Activated naive CD8-positive, alpha-beta T cell treated with anti-CD3 and anti-CD28 coated beads, Interleukin-2, amount 10 ng/mL, durations not matched to agents 7 days and 5 days (primary cell): ENCODE results near the gene ZMIZ1. TPM values are rescaled to one million over a fixed set of nuclear protein-coding genes. Genes with fewer than 3 reads are reported as not detected.

ENCODE experiments used
- ATAC-seq: fragments of 150-1000 bp; cut with Tn5 transposase; one replicate; pipeline ENCODE4 v1.10.0; 2021; ENCODE audit warnings: low read depth, moderate library complexity
- POLR2A ChIA-PET: fragments of 350-600 bp; sonication (Branson Sonifier 250); formaldehyde crosslinking; loops from one replicate; lab custom pipeline; 2021; ENCODE audit warnings: antibody characterized with exemption; lab: Charles Lee
- DNase-seq: peaks from one replicate; pipeline ENCODE4 v3.0.0; 2021
- H3K27ac Mint-ChIP-seq: one replicate; pipeline ENCODE4 v1.8.0; 2022; ENCODE audit warnings: mild to moderate bottlenecking, mixed read lengths
- H3K27me3 Mint-ChIP-seq: one replicate; pipeline ENCODE4 v1.8.0; 2022; ENCODE audit warnings: mild to moderate bottlenecking, moderate library complexity, mixed read lengths
- H3K36me3 Mint-ChIP-seq: one replicate; pipeline ENCODE4 v1.8.0; 2021; ENCODE audit warnings: mild to moderate bottlenecking, mixed read lengths
- H3K4me1 Mint-ChIP-seq: one replicate; pipeline ENCODE4 v1.8.0; 2021; ENCODE audit warnings: mixed read lengths
- H3K4me3 Mint-ChIP-seq: one replicate; pipeline ENCODE4 v1.8.0; 2022; ENCODE audit warnings: mild to moderate bottlenecking, moderate library complexity, mixed read lengths
- H3K9me3 Mint-ChIP-seq: one replicate; pipeline ENCODE4 v1.8.0; 2021; ENCODE audit warnings: mixed read lengths
- total RNA-seq, 2 experiments: library from RNA; stranded (reverse); gene quantifications; one replicate each; pipeline ENCODE4 v1.2.3, GENCODE V29; 2021

The ZMIZ1 gene
- total RNA-seq, 2 experiments from 2014 or later: 28.8 to 29.3 TPM

- Mint-ChIP-seq H3K27ac (peak overlapping the region; percentile 19), H3K27me3 (no peaks in the 10 kb centered on the region), H3K36me3 (no peaks in the 10 kb centered on the region), H3K9me3 (no peaks in the 10 kb centered on the region), H3K4me1 (peaks cover 16% of the 10 kb centered on the region), H3K4me3 (peak overlapping the region; percentile 10)
- no peak for DNase-seq
- POLR2A ChIA-PET: interaction anchor here (1.4 kb wide), 1 partner anchor 22 kb away, joined by 5 read pairs; no protein-coding TSS in a partner anchor
- ATAC-seq: no peak
These were observed 197.3 kb downstream of the ZMIZ1 start for GRCh38 chr10:79266084-79266483.

- Mint-ChIP-seq H3K27ac (peak overlapping the region; percentile 40), H3K4me1 (peaks cover 16% of the 10 kb centered on the region), H3K27me3 (no peaks in the 10 kb centered on the region), H3K4me3 (no peak overlapping the region), H3K9me3 (no peaks in the 10 kb centered on the region), H3K36me3 (no peaks in the 10 kb centered on the region)
- POLR2A ChIA-PET: no interaction called here
- no peak for ATAC-seq
- no peak for DNase-seq
These were observed 198.0 kb downstream of the ZMIZ1 start for GRCh38 chr10:79266543-79267312.

DNA sequence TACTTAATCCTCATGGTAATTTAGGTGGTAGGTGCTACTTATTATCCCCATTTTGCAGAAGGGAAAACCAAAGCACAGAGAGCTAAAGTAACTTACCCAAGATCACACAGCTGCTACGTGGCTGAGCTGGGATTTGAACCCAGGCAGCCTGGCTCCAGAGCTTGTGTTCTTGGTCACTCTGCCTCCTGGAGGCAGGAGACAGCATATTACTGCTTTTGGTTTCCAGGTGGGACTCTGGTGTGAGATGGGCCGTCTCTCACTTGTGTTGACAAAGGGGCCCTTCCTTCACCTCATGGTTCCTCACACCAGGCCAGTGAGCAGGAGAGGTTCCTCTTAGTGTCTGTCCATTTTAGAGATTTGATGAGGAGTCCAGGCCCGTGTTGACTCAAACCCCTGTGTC lies 198.7 kb downstream of the ZMIZ1 start:
- no peaks in the 10 kb centered on the region for H3K27me3 Mint-ChIP-seq
- no peak for DNase-seq
- peaks cover under 1% of the 10 kb centered on the region for H3K36me3 Mint-ChIP-seq
- POLR2A ChIA-PET: no interaction called here
- H3K27ac Mint-ChIP-seq: no peak overlapping the region
- ATAC-seq: no peak
- H3K4me1 Mint-ChIP-seq: peaks cover 17% of the 10 kb centered on the region
- no peaks in the 10 kb centered on the region for H3K9me3 Mint-ChIP-seq
- no peak overlapping the region for H3K4me3 Mint-ChIP-seq

GRCh38 chr10:79268161-79268601 lies 199.4 kb downstream of the ZMIZ1 start:
- H3K27me3 Mint-ChIP-seq: no peaks in the 10 kb centered on the region
- no peak for DNase-seq
- H3K27ac Mint-ChIP-seq: peak overlapping the region; percentile 47
- H3K36me3 Mint-ChIP-seq: peaks cover 1% of the 10 kb centered on the region
- peaks cover 18% of the 10 kb centered on the region for H3K4me1 Mint-ChIP-seq
- no peak overlapping the region for H3K4me3 Mint-ChIP-seq
- POLR2A ChIA-PET: no interaction called here
- H3K9me3 Mint-ChIP-seq: no peaks in the 10 kb centered on the region
- ATAC-seq: no peak

DNA sequence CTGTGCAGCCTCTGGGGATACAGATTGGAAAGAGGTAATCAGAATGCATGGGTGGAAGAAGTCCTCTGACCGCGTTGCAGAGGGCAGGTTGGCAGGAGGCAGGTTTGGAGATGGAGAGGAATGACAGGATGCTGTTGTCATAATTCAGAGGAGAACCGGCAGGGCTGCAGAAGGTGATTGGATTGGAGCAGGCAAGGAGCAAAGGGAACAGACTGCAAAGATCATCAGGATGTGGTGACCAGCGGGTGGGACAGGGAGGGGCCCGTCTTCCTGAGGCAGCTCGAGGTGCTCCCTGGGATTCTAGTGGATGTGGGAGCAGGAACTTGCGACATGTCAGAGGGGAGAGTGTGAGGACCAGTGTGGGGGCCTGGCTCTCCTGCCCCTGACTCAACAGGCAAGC lies 200.0 kb downstream of the ZMIZ1 start:
- no peaks in the 10 kb centered on the region for H3K27me3 Mint-ChIP-seq
- no peak for ATAC-seq
- POLR2A ChIA-PET: no interaction called here
- H3K9me3 Mint-ChIP-seq: no peaks in the 10 kb centered on the region
- peak overlapping the region; percentile 47 for H3K27ac Mint-ChIP-seq
- peaks cover 18% of the 10 kb centered on the region for H3K4me1 Mint-ChIP-seq
- H3K4me3 Mint-ChIP-seq: no peak overlapping the region
- H3K36me3 Mint-ChIP-seq: peaks cover 1% of the 10 kb centered on the region
- DNase-seq: no peak

DNA sequence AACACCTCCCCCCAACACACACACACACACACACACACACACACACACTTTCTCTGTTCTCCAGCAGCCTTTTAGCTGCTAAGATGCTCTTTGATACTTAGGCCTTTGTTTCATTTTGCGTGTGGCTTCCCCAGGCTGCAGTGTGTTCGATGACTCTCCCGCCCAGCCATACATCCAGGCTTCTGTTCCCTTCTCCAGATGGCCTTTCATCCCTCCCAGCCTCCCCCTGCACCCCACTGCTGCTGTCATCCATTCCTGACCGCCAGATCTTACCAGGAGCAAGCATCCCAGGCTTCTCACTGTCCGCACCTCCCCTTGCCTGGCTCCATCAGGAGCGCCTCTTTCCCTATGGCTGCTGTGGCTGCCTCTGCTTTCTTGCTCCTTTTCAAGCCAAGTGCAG lies 200.7 kb downstream of the ZMIZ1 start:
- Mint-ChIP-seq H3K27me3 (no peaks in the 10 kb centered on the region), H3K36me3 (peaks cover 1% of the 10 kb centered on the region), H3K9me3 (no peaks in the 10 kb centered on the region), H3K27ac (no peak overlapping the region), H3K4me1 (peaks cover 18% of the 10 kb centered on the region), H3K4me3 (no peak overlapping the region)
- POLR2A ChIA-PET: no interaction called here
- DNase-seq: no peak
- no peak for ATAC-seq

DNA sequence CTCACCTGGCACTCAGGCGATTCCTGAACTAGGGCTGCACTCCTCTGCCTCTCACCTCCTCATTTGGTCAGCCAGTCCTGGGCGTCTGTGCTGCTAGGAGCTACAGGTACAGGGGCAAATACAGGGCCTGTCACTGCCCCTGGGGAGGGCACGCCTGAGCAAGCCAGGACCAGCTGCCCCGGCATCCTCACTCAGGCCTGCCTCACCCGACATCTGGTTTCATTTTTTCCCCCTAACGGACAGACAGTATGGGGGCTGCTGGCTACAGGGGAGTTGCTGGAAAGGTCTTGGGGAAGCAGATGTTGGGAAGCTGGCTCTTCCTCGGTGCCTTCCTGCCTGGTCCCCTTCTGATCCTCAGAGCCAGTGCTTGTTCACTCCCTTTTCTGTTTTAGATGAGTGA lies 201.2 kb downstream of the ZMIZ1 start:
- H3K27ac Mint-ChIP-seq: no peak overlapping the region
- DNase-seq: no peak
- peaks cover 18% of the 10 kb centered on the region for H3K4me1 Mint-ChIP-seq
- POLR2A ChIA-PET: no interaction called here
- no peak overlapping the region for H3K4me3 Mint-ChIP-seq
- H3K9me3 Mint-ChIP-seq: no peaks in the 10 kb centered on the region
- H3K27me3 Mint-ChIP-seq: no peaks in the 10 kb centered on the region
- ATAC-seq: no peak
- H3K36me3 Mint-ChIP-seq: peaks cover 1% of the 10 kb centered on the region

DNA sequence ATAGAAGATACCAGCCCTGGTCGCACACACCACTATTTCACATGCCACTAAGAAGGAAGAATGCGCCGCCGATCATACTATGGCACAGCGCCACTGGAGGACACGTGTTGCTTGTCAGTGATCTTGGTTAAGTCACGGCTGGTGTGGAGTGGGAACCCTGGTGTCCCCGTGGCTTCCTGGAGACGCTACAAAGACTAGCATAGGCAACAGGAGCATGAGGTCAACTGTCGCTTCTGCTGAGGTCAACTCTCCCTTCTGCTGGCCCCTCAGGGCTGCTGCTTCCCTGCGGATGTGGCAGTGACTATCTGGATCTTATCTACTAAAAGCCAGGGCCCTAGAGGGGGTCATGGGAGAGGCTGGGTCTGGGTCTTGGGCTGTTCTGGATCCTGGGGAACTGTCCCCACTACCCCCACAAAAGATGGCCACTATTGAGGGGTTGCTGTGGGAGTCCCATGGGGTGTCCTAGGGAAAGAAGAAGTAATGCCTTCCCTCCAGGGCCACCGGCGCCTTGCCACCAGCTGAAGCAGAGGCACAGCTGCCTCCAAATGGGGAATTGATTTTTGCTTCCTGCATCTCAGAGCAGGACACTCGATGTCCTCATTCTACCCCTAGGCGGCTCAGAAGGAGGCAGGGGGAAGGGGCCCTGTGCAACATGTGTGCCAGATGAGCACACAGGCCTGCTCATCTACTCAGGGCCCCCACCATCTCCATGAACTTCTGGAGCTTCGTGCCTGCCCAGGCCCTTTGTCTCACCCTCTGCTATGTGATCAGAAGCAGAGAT lies 201.9 kb downstream of the ZMIZ1 start:
- no peaks in the 10 kb centered on the region for H3K27me3 Mint-ChIP-seq
- peaks cover 1% of the 10 kb centered on the region for H3K36me3 Mint-ChIP-seq
- POLR2A ChIA-PET: no interaction called here
- DNase-seq (no peak), ATAC-seq (no peak)
- no peaks in the 10 kb centered on the region for H3K9me3 Mint-ChIP-seq
- no peak overlapping the region for H3K4me3 Mint-ChIP-seq
- peaks cover 15% of the 10 kb centered on the region for H3K4me1 Mint-ChIP-seq
- H3K27ac Mint-ChIP-seq: no peak overlapping the region

GRCh38 chr10:79272353-79272752 lies 203.6 kb downstream of the ZMIZ1 start:
- DNase-seq (no peak), ATAC-seq (no peak)
- POLR2A ChIA-PET: no interaction called here
- no peak overlapping the region for H3K4me3 Mint-ChIP-seq
- no peaks in the 10 kb centered on the region for H3K27me3 Mint-ChIP-seq
- no peaks in the 10 kb centered on the region for H3K9me3 Mint-ChIP-seq
- H3K36me3 Mint-ChIP-seq: peaks cover 1% of the 10 kb centered on the region
- H3K27ac Mint-ChIP-seq: no peak overlapping the region
- peaks cover 6% of the 10 kb centered on the region for H3K4me1 Mint-ChIP-seq

GRCh38 chr10:79273604-79274003 lies 204.8 kb downstream of the ZMIZ1 start:
- Mint-ChIP-seq H3K27ac (no peak overlapping the region), H3K36me3 (peaks cover 8% of the 10 kb centered on the region), H3K9me3 (no peaks in the 10 kb centered on the region), H3K4me1 (peaks cover 3% of the 10 kb centered on the region), H3K4me3 (no peak overlapping the region), H3K27me3 (no peaks in the 10 kb centered on the region)
- POLR2A ChIA-PET: no interaction called here
- DNase-seq (no peak), ATAC-seq (no peak)

DNA sequence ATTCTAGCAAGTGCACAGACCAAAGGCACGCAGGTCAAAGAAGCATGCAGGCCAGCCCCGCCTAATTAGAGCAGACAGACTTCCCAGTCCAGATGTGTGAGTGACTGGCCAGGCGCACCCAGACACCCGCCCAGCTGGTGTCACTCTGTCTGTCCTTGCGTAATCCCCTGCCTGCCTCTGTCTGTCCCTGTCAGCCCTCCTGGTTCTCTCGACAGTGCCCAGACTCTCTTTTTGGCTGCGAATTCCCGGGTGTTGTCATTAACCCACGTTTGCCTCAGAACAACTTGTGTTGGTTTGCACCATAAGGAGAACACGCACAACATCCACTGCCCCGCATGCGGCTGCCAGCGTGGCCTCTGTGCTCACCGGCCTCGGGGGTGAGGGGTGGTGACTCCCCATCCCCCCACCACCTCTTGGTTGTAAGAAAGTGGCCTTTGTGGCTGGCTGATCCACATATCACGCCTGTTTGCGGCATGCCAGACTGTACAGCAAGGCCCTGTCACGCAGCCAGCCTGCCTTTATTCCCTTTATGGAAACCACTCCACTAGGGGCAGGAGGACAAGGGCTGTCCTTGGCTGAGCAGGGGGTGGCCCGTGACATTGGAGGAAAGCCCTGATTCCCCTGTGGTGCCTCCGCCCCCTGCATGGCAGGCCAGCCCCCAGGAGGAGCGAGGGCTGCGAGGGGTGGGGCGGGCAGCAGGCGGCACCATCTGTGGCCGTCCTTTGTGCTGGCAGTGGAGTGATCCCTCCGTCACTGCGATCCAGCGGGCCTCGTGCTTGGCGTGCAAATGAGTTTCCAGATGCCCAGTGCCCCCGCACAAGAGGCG lies 205.7 kb downstream of the ZMIZ1 start:
- Mint-ChIP-seq H3K27ac (no peak overlapping the region), H3K27me3 (no peaks in the 10 kb centered on the region), H3K4me3 (no peak overlapping the region), H3K9me3 (no peaks in the 10 kb centered on the region), H3K4me1 (peaks cover 2% of the 10 kb centered on the region), H3K36me3 (peaks cover 11% of the 10 kb centered on the region)
- POLR2A ChIA-PET: no interaction called here
- ATAC-seq (no peak), DNase-seq (no peak)

DNA sequence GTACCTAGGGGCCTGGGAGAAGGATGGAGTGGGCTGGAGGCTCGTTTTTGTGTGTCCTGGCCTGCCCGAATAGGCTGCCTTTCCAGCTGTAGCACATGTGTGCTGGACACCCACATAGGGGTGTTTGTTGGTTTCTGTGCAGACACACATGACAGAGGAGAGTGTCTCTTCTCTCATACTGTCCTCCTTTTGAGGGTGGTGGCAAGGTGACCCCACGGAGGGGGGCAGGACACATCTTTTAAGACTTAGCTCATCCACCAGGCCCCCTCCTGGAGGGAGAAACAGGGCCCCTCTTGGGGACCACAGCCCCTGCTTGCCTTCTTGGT lies 206.3 kb downstream of the ZMIZ1 start:
- POLR2A ChIA-PET: no interaction called here

DNA sequence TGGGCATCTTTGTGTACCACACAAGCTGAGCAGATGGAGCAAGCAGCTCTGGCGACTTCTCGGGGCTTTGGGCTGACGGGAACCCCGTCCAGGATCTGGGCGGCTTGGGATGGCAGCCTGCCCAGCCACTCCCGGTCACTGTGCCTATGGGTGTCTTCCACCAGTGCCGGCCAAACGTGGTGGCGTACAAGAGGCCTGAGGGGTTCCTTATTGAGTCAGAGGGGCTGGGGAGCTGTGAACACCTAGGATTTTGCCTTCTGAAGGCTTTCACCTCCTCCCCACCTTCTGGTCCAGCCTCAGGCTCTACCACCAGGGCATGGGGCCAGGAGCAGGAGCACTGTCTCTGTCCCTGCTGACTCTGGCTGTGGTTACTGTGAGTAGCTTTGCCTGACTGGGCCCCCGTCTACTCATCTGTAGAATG lies 206.7 kb downstream of the ZMIZ1 start:
- H3K27ac Mint-ChIP-seq: no peak overlapping the region
- no peaks in the 10 kb centered on the region for H3K27me3 Mint-ChIP-seq
- DNase-seq: no peak
- H3K4me3 Mint-ChIP-seq: no peak overlapping the region
- POLR2A ChIA-PET: no interaction called here
- no peaks in the 10 kb centered on the region for H3K9me3 Mint-ChIP-seq
- H3K4me1 Mint-ChIP-seq: peaks cover 2% of the 10 kb centered on the region
- peaks cover 12% of the 10 kb centered on the region for H3K36me3 Mint-ChIP-seq
- ATAC-seq: no peak

More for the DNA sequence above, 206.3 kb downstream of the ZMIZ1 start:
- H3K4me1 Mint-ChIP-seq: peaks cover 2% of the 10 kb centered on the region
- H3K27ac Mint-ChIP-seq: no peak overlapping the region
- peaks cover 12% of the 10 kb centered on the region for H3K36me3 Mint-ChIP-seq
- ATAC-seq: no peak
- H3K27me3 Mint-ChIP-seq: no peaks in the 10 kb centered on the region
- no peak for DNase-seq
- H3K9me3 Mint-ChIP-seq: no peaks in the 10 kb centered on the region
- no peak overlapping the region for H3K4me3 Mint-ChIP-seq
